MCF 10A (cell line): ENCODE data around the gene NEURL1B. TPM values are rescaled to one million over a fixed set of nuclear protein-coding genes. Genes with fewer than 3 reads are reported as not detected.

Experiments used
- BruUV-seq: library from RNA; stranded (reverse); fragments of 400-500 nt; replicated peaks from 2 replicates; lab custom pipeline; 2021; lab: Mats Ljungman, UMichigan
- CTCF ChIA-PET: fragments of 300-600 bp; sonication (Branson Sonifier 250); formaldehyde crosslinking; extraction: SDS; loops from one replicate; lab custom pipeline; 2021; ENCODE audit warnings: antibody characterized with exemption, inconsistent platforms; lab: Yijun Ruan, JAX
- POLR2A ChIA-PET: fragments of 300-600, 350-650 bp; sonication (Branson Sonifier 250); formaldehyde crosslinking; extraction: SDS; loops from one replicate; lab custom pipeline; 2020; ENCODE audit warnings: antibody characterized with exemption, inconsistent platforms; lab: Yijun Ruan, JAX
- DNase-seq: peaks from one replicate; pipeline ENCODE4 v3.0.0-alpha.2; 2018; ENCODE audit not compliant: unreplicated experiment
- H3K27ac Mint-ChIP-seq: one replicate; pipeline ENCODE4 v1.8.0; 2022; ENCODE audit warnings: mild to moderate bottlenecking, low read depth, mixed read lengths; ENCODE audit not compliant: unreplicated experiment
- H3K27me3 Mint-ChIP-seq: one replicate; pipeline ENCODE4 v1.8.0; 2022; ENCODE audit warnings: mixed read lengths; ENCODE audit not compliant: insufficient read depth, unreplicated experiment
- H3K36me3 Mint-ChIP-seq: one replicate; pipeline ENCODE4 v1.8.0; 2022; ENCODE audit warnings: mild to moderate bottlenecking, moderate library complexity, mixed read lengths; ENCODE audit not compliant: insufficient read depth, unreplicated experiment
- H3K4me1 Mint-ChIP-seq: one replicate; pipeline ENCODE4 v1.8.0; 2022; ENCODE audit warnings: mixed read lengths; ENCODE audit not compliant: insufficient read depth, unreplicated experiment
- H3K4me3 Mint-ChIP-seq: one replicate; pipeline ENCODE4 v1.8.0; 2022; ENCODE audit warnings: mild to moderate bottlenecking, moderate library complexity, mixed read lengths; ENCODE audit not compliant: unreplicated experiment
- H3K9me3 Mint-ChIP-seq: one replicate; pipeline ENCODE4 v1.8.0; 2022; ENCODE audit warnings: mixed read lengths; ENCODE audit not compliant: unreplicated experiment
- CTCF ChIP-seq: fragments of 200-600 bp; IDR thresholded peaks from one replicate; pipeline ENCODE4 v1.8.0; 2022; ENCODE audit warnings: antibody characterized with exemption, mild to moderate bottlenecking; ENCODE audit not compliant: unreplicated experiment
- intact Hi-C: fragments of 100-400 bp; cut with micrococcal nuclease; formaldehyde crosslinking; loops from 2 replicates; pipeline ENCODE4 v1.14.1; 2022
- total RNA-seq: library from RNA; stranded (reverse); gene quantifications from 2 replicates; pipeline ENCODE4 v1.2.3, GENCODE V29; 2022

Gene NEURL1B
- total RNA-seq, 1 experiment from 2014 or later = 7.6 TPM

GRCh38 chr5:172690258-172691075 is 49.4 kb downstream of the NEURL1B start:
- Mint-ChIP-seq H3K9me3 (no peaks in the 10 kb centered on the region), H3K27ac (no peak overlapping the region), H3K4me3 (no peak overlapping the region), H3K36me3 (peaks cover 4% of the 10 kb centered on the region), H3K27me3 (no peaks in the 10 kb centered on the region), H3K4me1 (no peaks in the 10 kb centered on the region)
- no peak for TF ChIP-seq CTCF
- BruUV-seq = no TSS peak
- DNase-seq = no peak
- ChIA-PET POLR2A (no interaction called here), CTCF (interaction anchor here (0.8 kb wide), 1 partner anchor 208 kb away, joined by 3 read pairs; no protein-coding TSS in a partner anchor)
- intact Hi-C loops = no loop called here

GRCh38 chr5:172691886-172692285 is 50.8 kb downstream of the NEURL1B start:
- Mint-ChIP-seq H3K9me3 (no peaks in the 10 kb centered on the region), H3K27me3 (no peaks in the 10 kb centered on the region), H3K4me1 (peaks cover 2% of the 10 kb centered on the region), H3K36me3 (peaks cover 4% of the 10 kb centered on the region), H3K4me3 (no peak overlapping the region), H3K27ac (no peak overlapping the region)
- no peak for DNase-seq
- ChIA-PET POLR2A (interaction anchor here (1.1 kb wide), 1 partner anchor 217 kb away, joined by 3 read pairs; no protein-coding TSS in a partner anchor), CTCF (interaction anchor here (17.0 kb wide), 1 partner anchor 215 kb away, joined by 452 read pairs; no protein-coding TSS in a partner anchor)
- no TSS peak for BruUV-seq
- TF ChIP-seq CTCF = no peak
- intact Hi-C loops = no loop called here

- DNase-seq = no peak
- no peak overlapping the region for H3K4me3 Mint-ChIP-seq
- H3K27ac Mint-ChIP-seq = no peak overlapping the region
- no peaks in the 10 kb centered on the region for H3K27me3 Mint-ChIP-seq
- BruUV-seq = no TSS peak
- ChIA-PET POLR2A (interaction anchor here (0.6 to 1.1 kb wide), 2 partner anchors 218 to 240 kb away, joined by 3 read pairs; no protein-coding TSS in a partner anchor), CTCF (interaction anchor here (0.6 to 17.0 kb wide), 3 partner anchors 14 to 240 kb away, joined by 3 to 452 read pairs (median 5); no protein-coding TSS in a partner anchor)
- peaks cover 8% of the 10 kb centered on the region for H3K4me1 Mint-ChIP-seq
- no peaks in the 10 kb centered on the region for H3K9me3 Mint-ChIP-seq
- intact Hi-C loops = no loop called here
- no peak for TF ChIP-seq CTCF
- peaks cover 4% of the 10 kb centered on the region for H3K36me3 Mint-ChIP-seq
These were observed 51.4 kb downstream of the NEURL1B start for GRCh38 chr5:172692451-172692850.

GRCh38 chr5:172692981-172693380 is 51.9 kb downstream of the NEURL1B start:
- no peak for DNase-seq
- H3K4me3 Mint-ChIP-seq = no peak overlapping the region
- no TSS peak for BruUV-seq
- no peaks in the 10 kb centered on the region for H3K9me3 Mint-ChIP-seq
- no peak for TF ChIP-seq CTCF
- POLR2A ChIA-PET = interaction anchor here (0.6 to 1.1 kb wide), 2 partner anchors 219 to 240 kb away, joined by 3 read pairs; no protein-coding TSS in a partner anchor
- no peaks in the 10 kb centered on the region for H3K27me3 Mint-ChIP-seq
- peaks cover 4% of the 10 kb centered on the region for H3K36me3 Mint-ChIP-seq
- intact Hi-C loops = no loop called here
- H3K27ac Mint-ChIP-seq = no peak overlapping the region
- CTCF ChIA-PET = interaction anchor here (0.5 to 17.0 kb wide), 4 partner anchors 14 to 474 kb away, joined by 3 to 452 read pairs (median 4); no protein-coding TSS in a partner anchor
- H3K4me1 Mint-ChIP-seq = peaks cover 9% of the 10 kb centered on the region
